Hematopoietic multipotent progenitor cell (in vitro differentiated cells): ENCODE results near the gene MAP2K6. TPM values are rescaled to one million over a fixed set of nuclear protein-coding genes. Genes with fewer than 3 reads are reported as not detected.

ENCODE experiments used
- total RNA-seq: library from RNA; depleted of rRNA; stranded (reverse); fragments of >200 nt; gene quantifications from one replicate; pipeline ENCODE4 v1.2.3, GENCODE V29; 2012

The MAP2K6 gene
- total RNA-seq, 1 donor, result 2.2 TPM

Other genes starting within 250 kb of the MAP2K6 start
- 0.27 TPM for gene ABCA10, start 185.9 kb upstream of the MAP2K6 start, total RNA-seq
- gene ABCA5, start 87.6 kb upstream of the MAP2K6 start, total RNA-seq, result 9.2 TPM